ENCODE data around the gene TTC33. TPM values are rescaled to one million over a fixed set of nuclear protein-coding genes. Genes with fewer than 3 reads are reported as not detected.

The TTC33 gene
- total RNA-seq, 2 donors from 2014 or later = 10.3 to 22.5 TPM

- peak; percentile 56 for ATAC-seq (ENCODE audit: insufficient number of reproducible peaks, low FRiP score, low read depth)
- Histone ChIP-seq H3K36me3 (no peaks in the 10 kb centered on the region), H3K9me3 (no peaks in the 10 kb centered on the region), H3K4me1 (ENCODE audit: control insufficient read depth in 1 of 2, low read depth in 2 of 2) (peaks cover 0 to 15% of the 10 kb centered on the region in 2 donors), H3K27me3 (replicated peaks; ENCODE audit: insufficient read depth) (no peaks in the 10 kb centered on the region), H3K4me3 (peak overlapping the region; percentile 94), H3K27ac (peak overlapping the region; percentile 68 to 73)
- TF ChIP-seq CTCF (IDR thresholded peaks at IDR 0.05) = no peak
- DNase-seq (ENCODE audit: low spot score) = no peak
These were observed 76.4 kb downstream of the TTC33 start for GRCh38 chr5:40679148-40679912.

- no peak for TF ChIP-seq CTCF (IDR thresholded peaks at IDR 0.05)
- H3K4me1 ChIP-seq (ENCODE audit: control insufficient read depth in 1 of 2, low read depth in 2 of 2) = peaks cover 0 to 15% of the 10 kb centered on the region in 2 donors
- H3K36me3 ChIP-seq = no peaks in the 10 kb centered on the region
- no peaks in the 10 kb centered on the region for H3K9me3 ChIP-seq
- no peaks in the 10 kb centered on the region for H3K27me3 ChIP-seq (replicated peaks; ENCODE audit: insufficient read depth)
- no peak for ATAC-seq (ENCODE audit: insufficient number of reproducible peaks, low FRiP score, low read depth)
- H3K4me3 ChIP-seq = peak overlapping the region; percentile 94
- no peak for DNase-seq (ENCODE audit: low spot score)
- H3K27ac ChIP-seq = peak overlapping the region in 1 of 2 donors; percentile 73
These were observed 77.2 kb downstream of the TTC33 start for GRCh38 chr5:40678460-40679147.

GRCh38 chr5:40678026-40678425 lies 77.7 kb downstream of the TTC33 start:
- H3K27ac ChIP-seq = no peak overlapping the region
- no peaks in the 10 kb centered on the region for H3K9me3 ChIP-seq
- H3K27me3 ChIP-seq (replicated peaks; ENCODE audit: insufficient read depth) = no peaks in the 10 kb centered on the region
- ATAC-seq (ENCODE audit: insufficient number of reproducible peaks, low FRiP score, low read depth) (no peak), DNase-seq (ENCODE audit: low spot score) (no peak)
- H3K4me3 ChIP-seq = no peak overlapping the region
- no peaks in the 10 kb centered on the region for H3K36me3 ChIP-seq
- TF ChIP-seq CTCF (IDR thresholded peaks at IDR 0.05) = no peak
- peaks cover 0 to 15% of the 10 kb centered on the region in 2 donors for H3K4me1 ChIP-seq (ENCODE audit: control insufficient read depth in 1 of 2, low read depth in 2 of 2)

GRCh38 chr5:40677456-40677855 lies 78.3 kb downstream of the TTC33 start:
- Histone ChIP-seq H3K4me3 (no peak overlapping the region), H3K4me1 (ENCODE audit: control insufficient read depth in 1 of 2, low read depth in 2 of 2) (peaks cover 0 to 15% of the 10 kb centered on the region in 2 donors), H3K27me3 (replicated peaks; ENCODE audit: insufficient read depth) (no peaks in the 10 kb centered on the region), H3K27ac (no peak overlapping the region), H3K9me3 (no peaks in the 10 kb centered on the region), H3K36me3 (no peaks in the 10 kb centered on the region)
- TF ChIP-seq CTCF (IDR thresholded peaks at IDR 0.05) = no peak
- ATAC-seq (ENCODE audit: insufficient number of reproducible peaks, low FRiP score, low read depth) = no peak
- no peak for DNase-seq (ENCODE audit: low spot score)

GRCh38 chr5:40676613-40677343 lies 79.0 kb downstream of the TTC33 start:
- no peak for ATAC-seq (ENCODE audit: insufficient number of reproducible peaks, low FRiP score, low read depth)
- no peak for DNase-seq (ENCODE audit: low spot score)
- H3K36me3 ChIP-seq = no peaks in the 10 kb centered on the region
- no peak overlapping the region for H3K27ac ChIP-seq
- no peaks in the 10 kb centered on the region for H3K9me3 ChIP-seq
- H3K4me1 ChIP-seq (ENCODE audit: control insufficient read depth in 1 of 2, low read depth in 2 of 2) = peaks cover 0 to 15% of the 10 kb centered on the region in 2 donors
- no peaks in the 10 kb centered on the region for H3K27me3 ChIP-seq (replicated peaks; ENCODE audit: insufficient read depth)
- TF ChIP-seq CTCF (IDR thresholded peaks at IDR 0.05) = no peak
- H3K4me3 ChIP-seq = no peak overlapping the region
